Endothelial cell of umbilical vein (primary cell): Measurements from ENCODE around the gene DRICH1.

ENCODE experiments used
- EZH2 ChIP-seq: IDR thresholded peaks from 2 replicates; pipeline ENCODE4 v1.6.1; 2012; ENCODE audit warnings: borderline replicate concordance, low read depth, mild to moderate bottlenecking, moderate library complexity, low read length, inconsistent platforms; ENCODE audit not compliant: severe bottlenecking
- FOS ChIP-seq: IDR thresholded peaks from 2 replicates; pipeline ENCODE4 v1.6.1; 2011; ENCODE audit warnings: mild to moderate bottlenecking, low read length, moderate library complexity, borderline replicate concordance; ENCODE audit not compliant: insufficient read depth
- GATA2 ChIP-seq: IDR thresholded peaks from 2 replicates; pipeline ENCODE4 v1.7.0; 2011; ENCODE audit warnings: low read depth, mild to moderate bottlenecking, moderate library complexity, mixed read lengths, low read length; ENCODE audit not compliant: insufficient read length, insufficient read depth
- JUN ChIP-seq: IDR thresholded peaks from 2 replicates; pipeline ENCODE4 v1.6.1; 2011; ENCODE audit warnings: borderline replicate concordance, low read depth; ENCODE audit not compliant: insufficient read length, insufficient read depth
- MAX ChIP-seq: IDR thresholded peaks from 2 replicates; pipeline ENCODE4 v1.6.1; 2011; ENCODE audit not compliant: insufficient read depth, insufficient read length
- MYC ChIP-seq: IDR thresholded peaks from one replicate; pipeline ENCODE4 v1.6.1; 2011; ENCODE audit warnings: mild to moderate bottlenecking, low read depth, low read length
- POLR2A ChIP-seq: IDR thresholded peaks from 2 replicates; pipeline ENCODE4 v1.6.1; 2012; ENCODE audit warnings: low read depth, mild to moderate bottlenecking, control low read depth, low read length
- POLR2AphosphoS5 ChIP-seq: IDR thresholded peaks from 2 replicates; pipeline ENCODE4 v1.6.1; 2012; ENCODE audit warnings: low read depth, mild to moderate bottlenecking, control low read depth, low read length, moderate library complexity; ENCODE audit not compliant: insufficient read depth
- TF ChIP-seq, protein P1 (sequence below), 2 donors: IDR thresholded peaks; 1 replicate in 1 of 2; 2 replicates in 1 of 2; pipeline ENCODE4 v1.5.1; 2011; ENCODE audit warnings: low read length in 2 of 2, mild to moderate bottlenecking in 2 of 2, moderate library complexity in 2 of 2, control low read depth in 1 of 2, inconsistent platforms in 1 of 2, low read depth in 1 of 2; ENCODE audit not compliant: insufficient read depth in 1 of 2; ENCODE audit errors: extremely low read depth in 1 of 2

DNA sequence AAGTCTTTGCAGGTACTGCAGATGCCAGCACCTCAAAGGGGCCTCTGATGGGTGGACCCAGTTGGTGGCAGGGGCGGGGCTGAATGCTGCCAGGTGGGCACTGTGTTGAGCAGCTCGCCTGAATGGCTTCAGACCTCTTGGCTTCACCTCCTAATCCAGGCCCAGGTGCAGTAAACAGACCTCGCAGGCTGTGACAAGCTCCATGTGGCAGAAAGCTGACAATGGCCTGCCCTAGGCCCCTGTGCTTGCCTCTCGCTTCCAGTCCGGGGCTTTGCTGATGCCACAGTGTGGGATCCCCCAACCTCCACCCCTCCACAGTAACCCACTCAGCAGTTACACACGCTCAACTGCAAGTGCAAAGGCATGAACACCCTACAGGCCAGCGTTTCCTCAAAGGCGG is 61.4 kb downstream of the DRICH1 start:
- TF ChIP-seq, protein P1, sequence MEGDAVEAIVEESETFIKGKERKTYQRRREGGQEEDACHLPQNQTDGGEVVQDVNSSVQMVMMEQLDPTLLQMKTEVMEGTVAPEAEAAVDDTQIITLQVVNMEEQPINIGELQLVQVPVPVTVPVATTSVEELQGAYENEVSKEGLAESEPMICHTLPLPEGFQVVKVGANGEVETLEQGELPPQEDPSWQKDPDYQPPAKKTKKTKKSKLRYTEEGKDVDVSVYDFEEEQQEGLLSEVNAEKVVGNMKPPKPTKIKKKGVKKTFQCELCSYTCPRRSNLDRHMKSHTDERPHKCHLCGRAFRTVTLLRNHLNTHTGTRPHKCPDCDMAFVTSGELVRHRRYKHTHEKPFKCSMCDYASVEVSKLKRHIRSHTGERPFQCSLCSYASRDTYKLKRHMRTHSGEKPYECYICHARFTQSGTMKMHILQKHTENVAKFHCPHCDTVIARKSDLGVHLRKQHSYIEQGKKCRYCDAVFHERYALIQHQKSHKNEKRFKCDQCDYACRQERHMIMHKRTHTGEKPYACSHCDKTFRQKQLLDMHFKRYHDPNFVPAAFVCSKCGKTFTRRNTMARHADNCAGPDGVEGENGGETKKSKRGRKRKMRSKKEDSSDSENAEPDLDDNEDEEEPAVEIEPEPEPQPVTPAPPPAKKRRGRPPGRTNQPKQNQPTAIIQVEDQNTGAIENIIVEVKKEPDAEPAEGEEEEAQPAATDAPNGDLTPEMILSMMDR (IDR thresholded peaks at IDR 0.05; ENCODE audit: extremely low read depth in 1 of 2, insufficient read depth in 1 of 2, low read depth in 1 of 2, low read length in 2 of 2): no peak
- no peak for TF ChIP-seq POLR2A
- TF ChIP-seq MAX: no peak
- no peak for TF ChIP-seq EZH2
- no peak for TF ChIP-seq POLR2AphosphoS5
- no peak for TF ChIP-seq JUN
- no peak for TF ChIP-seq MYC
- TF ChIP-seq GATA2: no peak
- TF ChIP-seq FOS: no peak
